ENCODE data around the gene NMT1.

The NMT1 gene

DNA sequence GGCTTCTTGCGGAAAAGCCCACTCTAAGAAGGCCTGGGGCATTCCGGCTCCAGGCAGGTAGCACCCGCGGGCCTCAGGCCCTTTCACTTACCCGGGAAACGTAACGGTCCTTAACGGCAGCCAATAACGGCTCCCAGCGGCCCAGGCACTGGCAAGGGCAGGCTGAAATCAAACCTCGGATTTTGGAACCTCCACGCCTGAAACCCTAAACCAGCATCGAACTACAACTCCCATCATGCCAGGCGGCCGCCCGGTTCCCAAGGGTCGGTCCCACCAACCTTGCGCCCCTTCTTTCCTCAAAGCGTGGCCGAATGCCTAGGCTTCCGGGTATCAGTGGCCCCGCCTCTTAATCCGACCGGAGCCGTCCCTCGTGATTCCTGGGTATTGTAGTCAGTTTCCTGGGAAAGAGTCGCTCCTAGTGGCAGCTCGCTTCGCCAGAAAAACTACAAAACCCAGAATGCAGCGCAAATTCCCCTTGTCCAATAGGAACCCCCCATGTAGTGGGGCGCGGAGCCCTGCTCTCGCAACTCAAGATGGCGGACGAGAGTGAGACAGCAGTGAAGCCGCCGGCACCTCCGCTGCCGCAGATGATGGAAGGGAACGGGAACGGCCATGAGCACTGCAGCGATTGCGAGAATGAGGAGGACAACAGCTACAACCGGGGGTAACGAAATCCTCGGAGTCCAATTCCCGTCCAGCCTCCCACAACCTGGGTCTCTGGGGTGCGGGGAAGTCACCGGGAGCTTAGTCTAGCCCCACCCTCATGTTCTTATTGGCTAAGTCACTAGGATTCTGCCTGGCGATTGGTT lies at the start of gene NMT1:
NMT1 (plus strand) TSS at position 521 of the 809 bp plus-strand sequence; CDS start at position 534, 13 bp downstream.
- no peaks in the 10 kb centered on the region for H3K9me3 ChIP-seq (ENCODE audit: low read depth, low read length)
- peak within 1 kb of the TSS; percentile 91 for H3K4me3 ChIP-seq
- DNase-seq (ENCODE audit: low read depth, low spot score), result peak; percentile 99
- peak within 1 kb of the TSS; percentile 92 for H3K9ac ChIP-seq (ENCODE audit: insufficient read length)
- peak within 1 kb of the TSS; percentile 94 for H3K27ac ChIP-seq
- peaks cover 13% of the 10 kb centered on the region for H3K36me3 ChIP-seq (ENCODE audit: insufficient read depth, low read length)
- TF ChIP-seq EZH2 (IDR thresholded peaks at IDR 0.05) (no peak), POLR2AphosphoS5 (IDR thresholded peaks at IDR 0.05; ENCODE audit: borderline replicate concordance, low read depth, low read length) (peak; percentile 86; the same call in 1 of the 2 replicates)

GRCh38 chr17:45011767-45012166 lies 49.4 kb upstream of the NMT1 start:
- no peak overlapping the region for H3K27ac ChIP-seq
- no peaks in the 10 kb centered on the region for H3K36me3 ChIP-seq (ENCODE audit: insufficient read depth, low read length)
- TF ChIP-seq POLR2AphosphoS5 (IDR thresholded peaks at IDR 0.05; ENCODE audit: borderline replicate concordance, low read depth, low read length) (no peak), EZH2 (IDR thresholded peaks at IDR 0.05) (no peak), FOXP2 (optimal IDR thresholded peaks at IDR 0.05; ENCODE audit: control extremely low read depth, extremely low read length, insufficient read depth) (no peak)
- no peak overlapping the region for H3K4me3 ChIP-seq
- DNase-seq (ENCODE audit: low read depth, low spot score), result no peak
- H3K9me3 ChIP-seq (ENCODE audit: low read depth, low read length), result no peaks in the 10 kb centered on the region
- H3K9ac ChIP-seq (ENCODE audit: insufficient read length), result no peak overlapping the region

DNA sequence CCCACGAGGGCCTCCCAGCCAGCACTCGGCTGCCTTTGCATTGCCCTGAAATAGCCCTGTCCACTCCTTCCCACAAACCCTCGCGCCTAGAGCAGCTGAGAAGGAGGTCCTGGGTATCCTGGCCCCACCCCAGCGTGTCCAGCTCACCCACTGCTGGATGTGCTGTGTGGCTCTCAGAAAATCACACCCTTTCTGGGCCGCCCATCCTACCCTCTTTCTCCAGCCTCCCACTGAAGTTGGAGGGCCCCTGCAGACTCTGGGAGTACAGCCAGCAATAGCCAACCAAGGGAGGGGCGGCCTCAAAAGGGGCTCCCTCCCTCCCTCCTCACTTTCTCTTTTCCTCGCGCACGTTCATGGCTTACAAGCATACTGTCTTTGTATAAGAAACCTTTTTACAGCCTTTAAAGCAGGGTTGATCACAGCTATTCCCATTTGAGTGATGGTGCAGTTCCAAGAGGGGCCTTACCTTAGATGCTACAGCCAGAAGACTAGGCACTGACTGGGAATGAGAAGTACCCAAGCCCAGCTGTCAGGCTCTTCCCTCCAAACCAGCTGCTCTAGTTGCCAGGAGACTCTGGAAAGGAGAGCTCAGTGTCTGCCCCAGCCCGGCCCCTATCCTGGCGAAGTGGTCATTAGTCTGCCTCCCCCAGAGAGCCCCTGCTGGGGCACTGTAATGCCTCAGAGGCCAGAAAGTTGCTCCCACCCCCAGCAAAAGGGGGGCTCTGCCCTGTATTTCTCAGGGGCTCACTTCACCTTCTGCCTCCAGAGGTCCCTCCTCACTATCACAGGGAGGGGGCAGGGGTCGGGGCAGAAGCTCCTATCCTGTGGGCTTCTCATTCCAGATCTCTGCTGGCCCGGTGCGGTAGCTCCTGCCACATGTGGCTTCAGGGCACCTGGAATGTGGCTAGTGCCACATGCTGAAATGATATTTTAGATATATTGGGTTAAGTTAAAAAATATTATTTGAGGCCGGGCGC lies 47.8 kb upstream of the NMT1 start:
- Histone ChIP-seq H3K4me3 (no peak overlapping the region), H3K27ac (no peak overlapping the region), H3K36me3 (ENCODE audit: insufficient read depth, low read length) (no peaks in the 10 kb centered on the region), H3K9ac (ENCODE audit: insufficient read length) (no peak overlapping the region), H3K9me3 (ENCODE audit: low read depth, low read length) (no peaks in the 10 kb centered on the region)
- no peak for TF ChIP-seq FOXP2 (optimal IDR thresholded peaks at IDR 0.05; ENCODE audit: control extremely low read depth, extremely low read length, insufficient read depth)
- no peak for TF ChIP-seq POLR2AphosphoS5 (IDR thresholded peaks at IDR 0.05; ENCODE audit: borderline replicate concordance, low read depth, low read length)
- no peak for TF ChIP-seq EZH2 (IDR thresholded peaks at IDR 0.05)
- DNase-seq (ENCODE audit: low read depth, low spot score), result no peak

DNA sequence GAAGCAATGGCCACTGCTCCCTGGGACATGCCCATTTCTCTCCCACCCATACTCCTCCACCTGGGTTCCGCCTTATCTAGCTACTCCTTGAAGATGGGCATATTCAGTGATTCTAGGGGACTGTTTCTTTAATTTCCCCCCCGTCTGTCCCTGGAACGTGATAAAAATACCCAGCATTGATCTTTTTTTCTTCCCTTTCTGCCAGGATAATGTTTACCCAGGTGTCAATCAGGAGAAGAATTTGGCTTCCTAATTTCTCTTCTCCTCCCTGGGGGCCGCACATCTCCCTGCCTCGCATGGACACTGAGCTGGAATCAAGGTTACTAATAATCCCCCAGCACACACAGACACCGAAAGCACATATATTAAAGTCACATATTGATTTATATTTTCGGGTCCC lies 44.9 kb upstream of the NMT1 start:
- TF ChIP-seq POLR2AphosphoS5 (IDR thresholded peaks at IDR 0.05; ENCODE audit: borderline replicate concordance, low read depth, low read length), result no peak
- no peak for TF ChIP-seq EZH2 (IDR thresholded peaks at IDR 0.05)
- TF ChIP-seq FOXP2 (optimal IDR thresholded peaks at IDR 0.05; ENCODE audit: control extremely low read depth, extremely low read length, insufficient read depth), result no peak
- no peaks in the 10 kb centered on the region for H3K9me3 ChIP-seq (ENCODE audit: low read depth, low read length)
- no peak overlapping the region for H3K9ac ChIP-seq (ENCODE audit: insufficient read length)
- no peak overlapping the region for H3K27ac ChIP-seq
- DNase-seq (ENCODE audit: low read depth, low spot score), result no peak
- H3K4me3 ChIP-seq, result no peak overlapping the region
- no peaks in the 10 kb centered on the region for H3K36me3 ChIP-seq (ENCODE audit: insufficient read depth, low read length)

DNA sequence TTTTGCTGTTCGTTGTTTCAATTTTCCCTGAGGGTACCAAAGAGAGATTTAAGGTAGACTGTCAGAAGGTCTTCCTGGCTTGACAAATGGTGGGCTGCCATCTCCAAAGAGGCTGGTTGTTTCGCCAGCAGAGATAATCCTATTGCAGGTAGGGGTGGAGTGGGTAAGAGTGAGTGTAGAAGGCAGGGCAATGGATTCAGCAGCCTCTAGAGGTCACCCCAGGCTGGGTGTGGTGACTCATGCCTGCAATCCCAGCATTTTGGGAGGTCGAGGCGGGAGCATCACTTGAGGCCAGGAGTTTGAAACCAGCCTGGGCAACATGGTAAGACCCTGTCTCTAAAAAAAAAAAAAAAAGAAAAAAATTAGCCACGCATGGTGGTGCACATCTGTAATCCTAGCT lies 44.3 kb upstream of the NMT1 start:
- TF ChIP-seq POLR2AphosphoS5 (IDR thresholded peaks at IDR 0.05; ENCODE audit: borderline replicate concordance, low read depth, low read length) (no peak), FOXP2 (optimal IDR thresholded peaks at IDR 0.05; ENCODE audit: control extremely low read depth, extremely low read length, insufficient read depth) (no peak), EZH2 (IDR thresholded peaks at IDR 0.05) (no peak)

GRCh38 chr17:45018514-45018847 lies 42.6 kb upstream of the NMT1 start:
- Histone ChIP-seq H3K9me3 (ENCODE audit: low read depth, low read length) (no peaks in the 10 kb centered on the region), H3K27ac (no peak overlapping the region), H3K4me3 (peak overlapping the region; percentile 73), H3K9ac (ENCODE audit: insufficient read length) (peak overlapping the region; percentile 37), H3K36me3 (ENCODE audit: insufficient read depth, low read length) (no peaks in the 10 kb centered on the region)
- no peak for TF ChIP-seq POLR2AphosphoS5 (IDR thresholded peaks at IDR 0.05; ENCODE audit: borderline replicate concordance, low read depth, low read length)
- TF ChIP-seq FOXP2 (optimal IDR thresholded peaks at IDR 0.05; ENCODE audit: control extremely low read depth, extremely low read length, insufficient read depth), result no peak
- no peak for TF ChIP-seq EZH2 (IDR thresholded peaks at IDR 0.05)
- no peak for DNase-seq (ENCODE audit: low read depth, low spot score)

More for the DNA sequence above, 44.3 kb upstream of the NMT1 start:
- Histone ChIP-seq H3K4me3 (no peak overlapping the region), H3K9ac (ENCODE audit: insufficient read length) (no peak overlapping the region), H3K27ac (no peak overlapping the region), H3K36me3 (ENCODE audit: insufficient read depth, low read length) (no peaks in the 10 kb centered on the region), H3K9me3 (ENCODE audit: low read depth, low read length) (no peaks in the 10 kb centered on the region)
- no peak for DNase-seq (ENCODE audit: low read depth, low spot score)

DNA sequence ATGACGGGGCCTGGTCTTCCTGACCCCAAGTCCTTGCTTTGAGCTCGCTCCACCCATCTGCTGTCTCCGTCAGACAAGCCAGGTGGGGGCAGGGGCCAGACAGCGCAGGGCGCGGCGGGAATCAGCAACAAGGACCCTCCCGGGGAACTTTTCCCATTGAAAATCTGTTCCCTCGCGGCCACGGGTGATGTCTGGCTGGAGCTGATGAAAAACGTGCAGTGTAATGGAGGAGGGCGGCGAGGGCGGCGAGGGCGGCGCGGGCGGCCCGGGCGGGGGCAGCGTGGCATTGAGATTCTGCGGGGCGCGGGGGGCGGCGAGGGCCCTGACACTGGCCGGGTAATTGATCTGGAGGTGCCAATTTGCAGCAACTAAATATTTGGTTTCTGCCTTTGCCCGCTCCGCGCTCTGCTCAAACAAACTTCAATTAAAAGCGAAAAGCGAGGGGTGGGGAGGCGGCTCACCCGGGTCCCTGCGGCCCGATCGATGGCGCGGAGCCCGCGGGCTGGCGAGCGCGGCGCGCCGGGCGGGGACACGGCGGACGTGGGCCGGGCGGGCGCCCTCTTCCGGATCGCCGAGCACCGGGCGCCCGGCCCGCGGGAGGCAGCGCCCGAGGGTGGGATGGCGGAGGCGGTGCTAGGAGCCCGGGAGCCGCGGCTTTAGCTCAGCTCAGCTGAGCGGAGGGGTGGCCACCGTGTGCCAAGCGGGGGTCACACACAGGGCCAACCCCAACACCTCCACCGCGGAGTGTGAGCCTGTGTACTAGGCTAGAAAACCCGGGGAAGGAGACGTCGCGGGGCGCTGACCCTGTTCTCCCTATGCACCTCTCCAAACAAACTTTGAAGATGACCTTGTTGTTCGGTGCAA lies 42.0 kb upstream of the NMT1 start:
- Histone ChIP-seq H3K27ac (no peak overlapping the region), H3K4me3 (peak overlapping the region; percentile 73), H3K9ac (ENCODE audit: insufficient read length) (peak overlapping the region; percentile 37), H3K9me3 (ENCODE audit: low read depth, low read length) (no peaks in the 10 kb centered on the region), H3K36me3 (ENCODE audit: insufficient read depth, low read length) (no peaks in the 10 kb centered on the region)
- no peak for DNase-seq (ENCODE audit: low read depth, low spot score)
- TF ChIP-seq POLR2AphosphoS5 (IDR thresholded peaks at IDR 0.05; ENCODE audit: borderline replicate concordance, low read depth, low read length) (no peak), EZH2 (IDR thresholded peaks at IDR 0.05) (no peak), FOXP2 (optimal IDR thresholded peaks at IDR 0.05; ENCODE audit: control extremely low read depth, extremely low read length, insufficient read depth) (no peak)
